Nephron progenitor cell (in vitro differentiated cells): ENCODE data around the gene ACIN1.

Source experiments
- DNase-seq: peaks from one replicate; pipeline ENCODE4 v3.0.0; 2021
- H3K27ac Mint-ChIP-seq: 2 replicates; pipeline ENCODE4 v1.8.0; 2021; ENCODE audit warnings: mild to moderate bottlenecking, moderate library complexity, mixed read lengths
- H3K27me3 Mint-ChIP-seq: 2 replicates; pipeline ENCODE4 v1.8.0; 2021; ENCODE audit warnings: mild to moderate bottlenecking, low read depth, mixed read lengths; ENCODE audit not compliant: poor library complexity
- H3K36me3 Mint-ChIP-seq: 2 replicates; pipeline ENCODE4 v1.8.0; 2021; ENCODE audit warnings: low read depth, mixed read lengths
- H3K4me1 Mint-ChIP-seq: 2 replicates; pipeline ENCODE4 v1.8.0; 2021; ENCODE audit warnings: mixed read lengths
- H3K4me3 Mint-ChIP-seq: 2 replicates; pipeline ENCODE4 v1.8.0; 2021; ENCODE audit warnings: mild to moderate bottlenecking, moderate library complexity, mixed read lengths
- H3K9me3 Mint-ChIP-seq: 2 replicates; pipeline ENCODE4 v1.8.0; 2021; ENCODE audit warnings: mild to moderate bottlenecking, moderate library complexity, mixed read lengths
- CTCF ChIP-seq: fragments of 200-600 bp; sonication (generic); IDR thresholded peaks from 2 replicates; pipeline ENCODE4 v1.5.0; 2021; ENCODE audit warnings: antibody characterized with exemption

ACIN1 gene

GRCh38 chr14:23125933-23126524, 31.1 kb upstream of the ACIN1 start:
- no peak for TF ChIP-seq CTCF
- no peak overlapping the region for H3K4me3 Mint-ChIP-seq
- H3K9me3 Mint-ChIP-seq, result no peaks in the 10 kb centered on the region
- peaks cover 40% of the 10 kb centered on the region for H3K4me1 Mint-ChIP-seq
- H3K27ac Mint-ChIP-seq, result no peak overlapping the region
- DNase-seq, result no peak
- H3K36me3 Mint-ChIP-seq, result peaks cover 32% of the 10 kb centered on the region
- H3K27me3 Mint-ChIP-seq, result peaks cover 5% of the 10 kb centered on the region

- H3K36me3 Mint-ChIP-seq, result peaks cover 25% of the 10 kb centered on the region
- DNase-seq, result no peak
- H3K4me3 Mint-ChIP-seq, result no peak overlapping the region
- peak overlapping the region; percentile 40 for H3K27ac Mint-ChIP-seq
- peaks cover 5% of the 10 kb centered on the region for H3K27me3 Mint-ChIP-seq
- H3K4me1 Mint-ChIP-seq, result peaks cover 50% of the 10 kb centered on the region
- TF ChIP-seq CTCF, result no peak
- H3K9me3 Mint-ChIP-seq, result no peaks in the 10 kb centered on the region
Measured at GRCh38 chr14:23125011-23125410, 30.1 kb upstream of the ACIN1 start.

- H3K36me3 Mint-ChIP-seq, result peaks cover 21% of the 10 kb centered on the region
- no peak overlapping the region for H3K4me3 Mint-ChIP-seq
- DNase-seq, result no peak
- peaks cover 5% of the 10 kb centered on the region for H3K27me3 Mint-ChIP-seq
- H3K27ac Mint-ChIP-seq, result no peak overlapping the region
- no peaks in the 10 kb centered on the region for H3K9me3 Mint-ChIP-seq
- no peak for TF ChIP-seq CTCF
- peaks cover 56% of the 10 kb centered on the region for H3K4me1 Mint-ChIP-seq
Measured at GRCh38 chr14:23124337-23124954, 29.5 kb upstream of the ACIN1 start.

- Mint-ChIP-seq H3K9me3 (no peaks in the 10 kb centered on the region), H3K36me3 (peaks cover 11% of the 10 kb centered on the region), H3K4me3 (no peak overlapping the region), H3K27me3 (peaks cover 5% of the 10 kb centered on the region), H3K27ac (no peak overlapping the region), H3K4me1 (peaks cover 65% of the 10 kb centered on the region)
- TF ChIP-seq CTCF, result no peak
- no peak for DNase-seq
Measured at GRCh38 chr14:23123419-23123818, 28.5 kb upstream of the ACIN1 start.

GRCh38 chr14:23122086-23122485, 27.1 kb upstream of the ACIN1 start:
- no peaks in the 10 kb centered on the region for H3K9me3 Mint-ChIP-seq
- H3K4me1 Mint-ChIP-seq, result peaks cover 75% of the 10 kb centered on the region
- H3K36me3 Mint-ChIP-seq, result no peaks in the 10 kb centered on the region
- TF ChIP-seq CTCF, result no peak
- H3K27me3 Mint-ChIP-seq, result peaks cover 5% of the 10 kb centered on the region
- H3K27ac Mint-ChIP-seq, result peak overlapping the region; percentile 98
- H3K4me3 Mint-ChIP-seq, result no peak overlapping the region
- no peak for DNase-seq

GRCh38 chr14:23121361-23121771, 26.4 kb upstream of the ACIN1 start:
- Mint-ChIP-seq H3K9me3 (no peaks in the 10 kb centered on the region), H3K4me3 (peak overlapping the region; percentile 23), H3K4me1 (peaks cover 80% of the 10 kb centered on the region), H3K27me3 (peaks cover 5% of the 10 kb centered on the region), H3K36me3 (no peaks in the 10 kb centered on the region), H3K27ac (peak overlapping the region; percentile 98)
- DNase-seq, result peak; percentile 48
- no peak for TF ChIP-seq CTCF
